SW480 (cell line): Measurements from ENCODE around the gene VWA1.
"Not testable (repeated sequence)": the region's sequence is repeated elsewhere in the genome, so short reads cannot be mapped to it uniquely, and the experiment has no call there.

Experiments used
- DNase-seq: peaks from one replicate; pipeline ENCODE4 v3.0.0-alpha.2; 2016; ENCODE audit warnings: low spot score

Gene VWA1

GRCh38 chr1:1402901-1403392, 32.5 kb upstream of the VWA1 start:
- DNase-seq, result not testable (repeated sequence)

GRCh38 chr1:1403653-1404052, 31.8 kb upstream of the VWA1 start:
- no peak for DNase-seq

GRCh38 chr1:1406101-1406820, 29.2 kb upstream of the VWA1 start:
- no peak for DNase-seq

- DNase-seq, result peak; percentile 93
These were observed 28.5 kb upstream of the VWA1 start, which contains the start of gene MRPL20 for GRCh38 chr1:1406821-1407635. MRPL20 (minus strand) TSS chr1:1407293; CDS start chr1:1407217, 76 bp downstream.

GRCh38 chr1:1407636-1408318, 27.7 kb upstream of the VWA1 start:
- DNase-seq, result no peak

- DNase-seq, result not testable (repeated sequence)
These were observed 25.3 kb upstream of the VWA1 start for GRCh38 chr1:1410238-1410637.

GRCh38 chr1:1411626-1412025, 23.9 kb upstream of the VWA1 start:
- DNase-seq, result no peak

GRCh38 chr1:1412311-1412902, 23.1 kb upstream of the VWA1 start:
- DNase-seq, result not testable (repeated sequence)

- no peak for DNase-seq
These were observed 19.7 kb upstream of the VWA1 start for GRCh38 chr1:1415751-1416150.

- DNase-seq, result not testable (repeated sequence)
These were observed 18.1 kb upstream of the VWA1 start for GRCh38 chr1:1417396-1417795.

GRCh38 chr1:1417825-1418463, 17.5 kb upstream of the VWA1 start:
- not testable (repeated sequence) for DNase-seq

GRCh38 chr1:1418464-1419362, 16.8 kb upstream of the VWA1 start:
- DNase-seq, result no peak

GRCh38 chr1:1419363-1419812, 16.1 kb upstream of the VWA1 start:
- no peak for DNase-seq

GRCh38 chr1:1419813-1420653, 15.5 kb upstream of the VWA1 start:
- no peak for DNase-seq

GRCh38 chr1:1420654-1421141, 14.8 kb upstream of the VWA1 start:
- no peak for DNase-seq

GRCh38 chr1:1421147-1421906, 14.2 kb upstream of the VWA1 start, which contains the start of gene ANKRD65:
ANKRD65 (minus strand) TSS chr1:1421276; CDS start chr1:1421005, 271 bp downstream.
- no peak for DNase-seq

- no peak for DNase-seq
These were observed 13.5 kb upstream of the VWA1 start for GRCh38 chr1:1421907-1422464.
